IPS DF 4.7 (cell line): ENCODE results near the gene SDCCAG8.
"Not testable (repeated sequence)": the region's sequence is repeated elsewhere in the genome, so short reads cannot be mapped to it uniquely, and the experiment has no call there.

Experiments used
- DNase-seq: peaks from one replicate; pipeline ENCODE4 v3.0.0-alpha.2; 2013; ENCODE audit warnings: low spot score; ENCODE audit errors: extremely low read depth

The SDCCAG8 gene

DNA sequence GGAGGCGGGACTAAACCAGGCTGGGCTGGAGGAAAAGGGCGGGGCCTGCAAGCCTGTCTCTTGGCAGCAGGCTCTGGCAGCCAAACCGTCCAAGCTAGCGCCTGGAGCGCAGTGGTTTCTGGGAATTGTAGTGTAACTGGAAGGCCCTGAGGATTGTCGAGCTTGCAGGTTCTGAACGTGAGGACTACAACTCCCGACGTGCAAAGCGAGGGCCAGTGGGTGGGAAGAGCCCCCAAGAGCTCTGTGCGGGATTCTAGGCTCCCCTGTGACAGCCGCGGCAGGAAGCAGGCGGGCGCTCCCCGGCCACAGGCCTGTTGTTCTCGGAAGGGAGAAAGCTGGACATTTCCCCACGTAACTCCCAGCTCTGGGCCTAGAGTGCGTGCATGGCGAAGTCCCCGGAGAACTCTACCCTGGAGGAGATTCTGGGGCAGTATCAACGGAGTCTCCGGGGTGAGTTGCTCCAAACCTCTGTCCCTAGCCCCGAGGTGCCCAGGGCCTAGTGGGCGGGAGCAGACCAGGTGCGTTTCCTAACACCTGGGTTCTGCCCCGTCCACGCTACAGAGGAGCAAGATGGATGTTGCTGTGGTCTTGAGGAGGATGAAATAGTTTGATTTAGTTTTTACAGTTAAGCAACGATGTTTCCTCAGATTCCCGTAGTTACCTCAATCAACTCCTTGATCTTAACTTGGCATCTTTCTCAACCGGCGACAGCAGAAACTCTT lies at the start of gene SDCCAG8:
TSS of gene SDCCAG8 (plus strand) at position 251 of the 722 bp plus-strand sequence. CDS start at position 384, 133 bp downstream.
- DNase-seq: peak; percentile 99

DNA sequence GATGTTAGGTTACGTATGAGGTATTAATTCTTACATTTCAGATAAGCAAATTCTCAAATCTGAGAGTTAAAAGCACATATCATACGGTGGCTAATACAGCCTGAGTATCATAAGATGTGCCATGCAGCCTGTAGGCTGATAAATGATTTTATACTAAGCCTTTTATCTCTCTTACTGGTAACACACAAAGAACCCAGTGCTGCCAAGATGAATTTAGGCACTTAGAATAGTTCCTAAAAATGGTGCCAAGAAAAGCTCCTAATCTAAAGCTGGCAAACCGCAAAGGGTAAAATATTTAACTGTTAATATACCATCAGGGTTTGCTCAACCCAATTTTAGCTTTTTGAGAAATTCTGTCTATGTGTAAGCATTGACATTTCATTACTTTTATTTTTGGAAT lies 43.9 kb upstream of the SDCCAG8 start:
- DNase-seq: not testable (repeated sequence)

- DNase-seq: no peak
Observed at GRCh38 chr1:243213045-243213787, 42.6 kb upstream of the SDCCAG8 start.

- not testable (repeated sequence) for DNase-seq
Observed at GRCh38 chr1:243215276-243215875, 40.5 kb upstream of the SDCCAG8 start.

GRCh38 chr1:243216741-243217140 lies 39.1 kb upstream of the SDCCAG8 start:
- no peak for DNase-seq

- no peak for DNase-seq
Observed at GRCh38 chr1:243217349-243217748, 38.5 kb upstream of the SDCCAG8 start.

DNA sequence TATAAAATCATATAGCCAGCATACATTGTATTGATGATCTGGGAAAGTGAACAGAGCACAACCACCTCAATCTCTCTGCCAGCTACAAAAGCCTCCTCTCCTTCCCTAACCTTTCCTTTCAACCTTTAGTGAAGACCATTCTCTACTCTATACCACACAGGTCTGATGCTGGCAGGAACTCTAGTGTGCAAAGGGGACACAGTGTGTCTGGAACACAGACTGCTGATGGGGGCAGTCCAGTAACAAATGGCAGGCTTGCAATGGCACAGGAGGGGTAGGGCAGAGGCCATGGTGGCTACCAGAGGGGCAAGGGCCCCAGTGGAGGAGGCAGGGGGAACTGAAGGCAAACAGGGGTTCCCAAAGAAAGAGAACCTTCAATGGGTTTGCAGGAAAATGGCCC lies 37.8 kb upstream of the SDCCAG8 start:
- DNase-seq: no peak

GRCh38 chr1:243227622-243228021 lies 28.2 kb upstream of the SDCCAG8 start:
- DNase-seq: no peak

DNA sequence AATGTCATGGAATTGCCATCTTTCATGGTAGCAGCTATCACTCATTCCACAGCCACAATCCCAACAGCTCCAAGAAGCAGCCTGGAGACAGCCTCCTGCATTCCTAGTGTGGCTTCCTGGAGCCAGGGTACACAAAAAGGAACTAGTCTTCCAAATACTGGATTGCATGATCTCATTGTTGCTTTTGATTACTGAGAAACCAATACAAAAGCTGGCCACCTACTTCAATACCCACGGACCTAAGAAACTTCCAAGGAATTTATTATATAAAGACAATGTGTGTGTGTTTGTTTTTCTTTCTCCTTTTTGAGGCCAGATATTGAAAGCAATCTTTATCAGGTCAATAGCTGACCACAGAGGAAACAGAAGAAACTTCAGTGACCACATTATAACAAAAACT lies 26.3 kb upstream of the SDCCAG8 start:
- DNase-seq: no peak

GRCh38 chr1:243230914-243231313 lies 24.9 kb upstream of the SDCCAG8 start:
- DNase-seq: no peak

DNA sequence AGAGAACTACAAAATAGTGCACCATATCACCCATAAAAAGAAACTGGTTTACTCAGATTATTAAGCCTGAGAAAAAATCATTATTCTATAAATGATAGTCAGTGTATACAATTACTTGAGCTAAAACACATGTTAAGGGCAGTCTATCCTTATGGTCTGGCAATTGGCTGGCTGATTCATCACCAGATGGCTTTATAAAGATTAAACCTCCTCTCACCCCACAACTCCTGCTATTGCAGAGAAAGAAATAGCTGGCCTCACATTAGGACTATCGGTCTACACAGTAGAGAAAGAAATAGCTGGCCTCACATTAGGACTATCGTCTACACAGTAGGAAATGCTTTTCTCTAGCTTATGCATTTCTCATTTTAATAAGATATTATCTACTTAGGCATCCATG lies 21.9 kb upstream of the SDCCAG8 start:
- no peak for DNase-seq

DNA sequence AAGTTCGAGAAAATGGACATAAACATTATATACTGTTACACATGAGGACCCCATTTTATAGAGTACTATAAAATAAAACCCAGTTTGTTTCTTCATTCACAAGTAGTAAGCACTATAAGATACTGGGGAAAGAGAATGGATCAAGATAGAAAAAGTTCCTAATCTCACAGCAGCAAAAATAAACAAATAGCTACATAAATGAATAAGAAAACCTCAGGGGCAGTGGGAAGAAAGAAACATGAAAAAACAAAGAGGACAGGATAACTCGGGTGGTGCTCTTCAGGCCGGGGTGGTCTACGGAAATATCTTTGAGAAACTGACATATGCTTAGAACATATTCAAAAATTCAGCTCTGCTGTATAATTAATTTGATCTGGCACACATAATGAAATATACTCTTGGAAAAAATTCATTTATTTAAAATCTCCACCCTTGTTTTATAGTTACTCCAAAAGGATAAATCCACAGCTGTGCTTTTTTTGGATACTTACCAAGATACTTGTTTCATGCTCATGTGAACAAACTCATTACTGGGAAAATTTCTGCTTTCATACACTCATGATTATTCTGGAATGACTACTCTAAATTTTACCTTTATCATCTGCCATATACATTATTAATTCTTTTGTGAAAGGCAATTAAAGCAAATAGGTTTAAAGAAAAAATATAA lies 20.7 kb upstream of the SDCCAG8 start:
- no peak for DNase-seq

DNA sequence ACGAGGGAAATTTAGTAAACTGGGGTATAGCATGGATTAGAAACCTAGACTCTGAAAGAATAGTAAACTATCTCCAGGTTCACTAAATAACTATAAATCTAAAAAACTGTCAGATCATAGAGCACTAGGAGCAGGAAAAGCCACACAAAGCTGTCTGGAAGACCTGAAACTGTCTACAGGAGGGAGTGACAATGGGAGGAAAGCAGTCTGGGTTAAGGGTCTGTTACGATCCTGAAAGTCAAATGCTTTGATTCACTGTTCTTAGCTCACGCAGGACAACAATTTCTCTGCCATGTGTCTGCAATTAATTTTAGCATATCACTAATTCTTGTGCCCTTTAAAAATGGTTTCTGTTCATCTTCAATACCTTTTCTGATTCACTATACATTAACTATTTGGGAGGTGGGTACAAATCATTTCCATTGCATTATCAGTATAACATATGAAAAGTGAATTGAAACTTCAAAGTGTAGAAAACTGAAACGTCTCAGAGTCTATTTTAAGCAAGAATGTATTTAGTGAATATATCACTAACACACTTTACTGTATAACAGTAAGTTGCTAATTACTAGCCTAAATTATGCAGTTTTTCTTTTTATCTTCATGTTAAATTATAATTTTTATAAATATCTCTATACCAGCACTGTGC lies 19.1 kb upstream of the SDCCAG8 start:
- DNase-seq: no peak

GRCh38 chr1:243244432-243244841 lies 11.4 kb upstream of the SDCCAG8 start:
- DNase-seq: no peak

DNA sequence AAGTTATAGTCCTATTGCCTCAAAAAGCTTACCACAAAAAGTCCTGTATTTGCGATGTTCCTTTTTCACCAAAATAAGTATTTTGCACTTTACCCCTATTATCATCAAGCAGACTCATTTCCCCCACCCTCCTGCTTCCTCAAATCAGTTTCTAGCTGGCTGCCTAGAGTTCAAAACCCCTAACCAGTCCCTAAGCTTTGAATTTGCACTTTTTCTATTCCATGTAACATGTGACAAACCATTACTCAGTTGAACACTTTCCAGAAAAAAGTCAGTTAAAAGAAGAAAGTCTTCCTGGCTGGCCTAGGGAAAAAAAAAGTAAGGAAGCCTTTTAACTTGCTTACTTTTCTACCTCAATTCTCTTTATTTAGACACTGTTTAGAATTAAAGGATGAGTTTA lies 8.9 kb upstream of the SDCCAG8 start:
- no peak for DNase-seq

GRCh38 chr1:243247901-243248300 lies 7.9 kb upstream of the SDCCAG8 start:
- no peak for DNase-seq

DNA sequence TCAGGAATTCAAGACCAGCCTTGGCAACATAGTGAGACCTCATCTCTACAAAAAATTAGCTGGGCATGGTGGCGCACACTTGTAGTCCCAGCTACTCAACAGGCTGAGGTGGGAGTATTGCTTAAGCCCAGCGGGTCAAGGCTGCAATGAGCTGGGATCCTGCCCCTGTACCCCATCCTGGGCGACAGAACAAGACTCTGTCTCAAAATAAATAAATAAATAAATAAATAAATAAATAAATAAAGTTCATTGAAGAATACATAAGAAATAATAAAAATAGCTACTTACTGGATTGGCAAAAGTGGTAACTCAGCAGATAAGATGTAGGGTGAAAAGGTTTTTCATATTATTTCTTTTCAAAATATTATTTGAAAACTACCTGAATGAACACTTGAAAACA lies 6.6 kb upstream of the SDCCAG8 start:
- no peak for DNase-seq

DNA sequence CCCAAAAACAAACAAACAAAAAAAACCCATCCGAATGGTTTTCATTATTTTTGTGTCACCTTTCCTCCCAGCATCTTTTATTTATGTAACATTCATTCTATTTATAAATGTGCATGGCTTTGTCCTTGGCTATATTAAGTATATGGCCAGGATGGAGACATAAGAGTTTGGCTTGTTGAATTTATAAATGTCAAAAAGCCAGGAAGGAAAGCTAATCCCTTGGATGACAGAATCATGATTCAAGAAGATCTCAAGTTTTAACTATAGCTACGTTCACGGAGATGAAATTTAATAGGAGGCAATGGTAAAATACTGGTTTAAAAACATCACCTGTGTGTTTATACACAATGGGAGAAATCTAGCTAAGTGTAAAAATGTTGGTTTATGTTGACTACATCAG lies 5.7 kb upstream of the SDCCAG8 start:
- DNase-seq: no peak

GRCh38 chr1:243251539-243251938 lies 4.3 kb upstream of the SDCCAG8 start:
- no peak for DNase-seq

GRCh38 chr1:243253211-243253925 lies 2.5 kb upstream of the SDCCAG8 start:
- DNase-seq: no peak

GRCh38 chr1:243253926-243254232 lies 2.0 kb upstream of the SDCCAG8 start:
- DNase-seq: no peak
